Muscle of leg (tissue), 11 donors: ENCODE data around the gene BTD. TPM values are rescaled to one million over a fixed set of nuclear protein-coding genes. Genes with fewer than 3 reads are reported as not detected.

Experiments used
- DNase-seq: peaks from one replicate; pipeline ENCODE4 v3.0.0; 2013
- H3K27ac ChIP-seq: one replicate; pipeline ENCODE4 v1.5.1; 2013; ENCODE audit warnings: mild to moderate bottlenecking, low read length, control low read depth
- H3K27me3 ChIP-seq: one replicate; pipeline ENCODE4 v1.6.1; 2013; ENCODE audit warnings: low read length; ENCODE audit not compliant: control insufficient read depth, insufficient read depth
- H3K36me3 ChIP-seq: one replicate; pipeline ENCODE4 v1.6.1; 2013; ENCODE audit warnings: low read length; ENCODE audit not compliant: control insufficient read depth, insufficient read depth
- H3K4me1 ChIP-seq: one replicate; pipeline ENCODE4 v1.6.1; 2013; ENCODE audit warnings: low read length; ENCODE audit not compliant: control insufficient read depth, insufficient read depth
- H3K4me3 ChIP-seq: one replicate; pipeline ENCODE4 v1.5.1; 2013; ENCODE audit warnings: low read length, control low read depth
- H3K9me3 ChIP-seq: replicated peaks from 2 replicates; pipeline ENCODE4 v1.6.1; 2013; ENCODE audit warnings: low read depth, low read length; ENCODE audit not compliant: control insufficient read depth
- WGBS: methylation state at CpG from one replicate; pipeline ENCODE4 v1.1.5; 2013; ENCODE audit warnings: missing lambda C conversion rate; ENCODE audit not compliant: insufficient coverage; 5-methylcytosine and 5-hydroxymethylcytosine counted together
- polyA plus RNA-seq, 8 donors: library from polyadenylated mRNA; unstranded; fragments of 120-200 nt; gene quantifications; one replicate each; pipeline versions ENCODE4 v1.2.1 to v1.2.3, GENCODE V29; 2013; ENCODE audit warnings: inconsistent platforms in 1 of 8, low replicate concordance in 1 of 8; ENCODE audit not compliant: insufficient read length in 8 of 8, insufficient read depth in 1 of 8
- total RNA-seq: library from RNA; stranded (reverse); fragments of 120-200 nt; gene quantifications from one replicate; pipeline ENCODE4 v1.2.4, GENCODE V29; 2013

BTD gene
- total and polyA plus RNA-seq, 9 donors: 10.5 to 13.9 (median 11.4) TPM

DNA sequence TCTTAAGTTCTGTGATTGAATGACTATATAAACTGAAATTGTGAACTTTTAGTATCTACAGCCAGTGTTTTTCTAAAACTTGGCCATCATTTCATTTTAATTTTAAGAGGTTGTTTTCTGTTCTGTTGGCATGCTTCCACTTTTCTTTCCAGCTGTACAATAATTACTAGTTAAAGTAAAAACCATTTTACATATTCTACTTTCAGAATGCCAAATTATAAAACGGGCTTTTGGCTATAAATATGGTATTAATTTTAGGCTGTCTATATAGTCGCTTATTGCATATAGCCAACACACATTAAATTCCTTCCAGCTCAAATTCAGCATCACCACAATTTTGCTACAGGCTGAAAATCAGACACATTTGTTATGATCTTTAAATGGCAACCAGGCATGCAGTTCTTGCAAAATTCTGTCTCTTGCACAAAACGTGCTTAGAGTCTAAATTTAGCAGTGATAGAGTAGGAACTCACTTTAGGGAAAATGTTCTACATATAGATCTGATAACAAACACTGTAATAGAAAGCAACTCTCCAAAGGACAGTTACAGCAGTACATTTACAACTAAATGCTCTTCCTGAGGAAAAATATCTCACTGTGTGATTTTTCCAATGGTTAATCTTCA is 81.1 kb downstream of the BTD start:
- no peaks in the 10 kb centered on the region for H3K27me3 ChIP-seq
- no peak overlapping the region for H3K4me3 ChIP-seq
- no peaks in the 10 kb centered on the region for H3K4me1 ChIP-seq
- H3K27ac ChIP-seq: no peak overlapping the region
- H3K36me3 ChIP-seq: peaks cover 19% of the 10 kb centered on the region
- no peaks in the 10 kb centered on the region for H3K9me3 ChIP-seq
- peak; percentile 71 for DNase-seq
- no CpG with 5 or more reads among the region's 3 CpGs for WGBS

DNA sequence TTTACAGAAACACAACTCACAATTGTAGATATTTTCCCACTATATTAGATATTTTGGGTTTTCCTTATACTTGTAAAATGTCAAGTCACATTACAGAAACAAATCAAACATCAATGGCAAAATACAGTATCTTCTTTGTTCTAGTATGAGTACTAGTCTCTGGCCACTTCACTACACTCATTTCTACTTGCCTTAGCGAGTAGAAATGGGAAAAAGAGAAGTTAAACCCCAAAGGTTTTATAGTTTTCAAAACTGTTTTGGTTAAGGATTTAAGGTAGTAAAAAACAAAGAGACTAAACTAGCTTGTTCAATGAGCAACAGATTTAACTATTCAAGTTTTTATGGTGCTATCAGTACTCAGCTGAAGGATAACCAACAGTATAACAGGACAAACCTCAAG is 81.7 kb downstream of the BTD start:
- Histone ChIP-seq H3K9me3 (no peaks in the 10 kb centered on the region), H3K27me3 (no peaks in the 10 kb centered on the region), H3K4me1 (no peaks in the 10 kb centered on the region), H3K36me3 (peaks cover 22% of the 10 kb centered on the region), H3K4me3 (no peak overlapping the region), H3K27ac (peak overlapping the region; percentile 60)
- DNase-seq: no peak
- no CpG with 5 or more reads among the region's 1 CpG for whole genome bisulfite sequencing

DNA sequence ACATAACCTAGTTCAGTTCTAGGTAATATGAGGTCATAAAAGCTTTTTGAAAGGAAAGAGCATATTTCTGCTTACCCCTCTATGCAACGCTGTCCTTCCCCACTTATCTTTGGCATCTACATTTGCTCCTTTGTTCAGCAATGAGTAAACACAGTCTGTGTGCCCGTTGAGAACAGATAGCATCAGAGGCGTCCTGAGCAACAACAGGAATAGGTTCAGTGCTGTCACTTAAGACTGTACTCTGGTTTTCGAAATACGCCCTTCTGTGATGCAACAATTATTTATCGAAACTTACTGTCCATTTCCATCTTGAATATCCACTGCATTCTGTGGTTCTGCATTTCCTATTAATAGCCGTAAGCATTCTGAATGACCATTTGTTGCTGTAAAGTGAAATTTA is 84.4 kb downstream of the BTD start:
- Histone ChIP-seq H3K9me3 (no peaks in the 10 kb centered on the region), H3K36me3 (peaks cover 26% of the 10 kb centered on the region), H3K27me3 (no peaks in the 10 kb centered on the region), H3K4me1 (no peaks in the 10 kb centered on the region), H3K4me3 (no peak overlapping the region), H3K27ac (no peak overlapping the region)
- DNase-seq: no peak
- WGBS: 80% methylated on average over 3 of the region's 7 CpGs

DNA sequence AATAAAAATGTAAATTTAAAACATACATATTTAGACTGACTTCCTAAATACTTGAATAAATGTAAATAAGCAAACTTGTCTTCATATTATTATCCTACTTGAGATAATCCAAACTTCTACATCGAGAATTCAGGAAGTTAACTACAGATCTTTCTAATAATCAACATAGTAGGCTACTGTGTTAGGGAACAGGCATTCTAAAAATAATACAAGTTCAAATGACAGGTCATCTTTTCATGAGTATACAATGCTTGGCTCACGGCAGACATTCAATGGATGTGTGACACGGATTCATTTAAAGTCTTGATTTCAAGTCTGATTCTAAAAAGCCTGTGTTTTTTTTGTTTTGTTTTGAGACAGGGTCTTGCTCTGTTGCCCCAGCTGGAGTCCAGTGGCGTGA is 88.7 kb downstream of the BTD start:
- Histone ChIP-seq H3K27me3 (no peaks in the 10 kb centered on the region), H3K4me1 (no peaks in the 10 kb centered on the region), H3K36me3 (peaks cover 30% of the 10 kb centered on the region), H3K4me3 (no peak overlapping the region), H3K27ac (no peak overlapping the region), H3K9me3 (no peaks in the 10 kb centered on the region)
- WGBS: 100% methylated on average over 1 of the region's 4 CpGs
- DNase-seq: no peak

DNA sequence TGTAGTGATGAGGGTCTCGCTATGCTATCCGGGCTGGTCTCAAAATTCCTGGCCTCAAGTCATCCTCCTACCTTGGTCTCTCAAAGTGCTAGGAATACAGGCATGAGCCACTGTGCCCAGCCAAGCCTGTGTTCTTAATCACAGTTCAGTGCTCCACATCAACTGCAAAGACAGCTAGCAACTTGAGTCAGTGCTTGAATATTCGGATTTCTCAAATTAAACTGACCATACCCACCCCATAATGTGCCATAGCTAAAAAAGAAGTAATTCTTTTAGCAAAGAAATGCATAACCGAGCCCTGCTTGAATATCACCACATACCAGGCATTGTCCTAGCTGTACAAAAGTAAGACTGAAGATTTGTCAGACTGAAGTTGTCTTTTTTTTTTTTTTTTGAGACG is 89.2 kb downstream of the BTD start:
- no CpG with 5 or more reads among the region's 5 CpGs for WGBS
- Histone ChIP-seq H3K27me3 (no peaks in the 10 kb centered on the region), H3K9me3 (no peaks in the 10 kb centered on the region), H3K36me3 (peaks cover 30% of the 10 kb centered on the region), H3K4me1 (no peaks in the 10 kb centered on the region), H3K27ac (no peak overlapping the region), H3K4me3 (no peak overlapping the region)
- DNase-seq: no peak

DNA sequence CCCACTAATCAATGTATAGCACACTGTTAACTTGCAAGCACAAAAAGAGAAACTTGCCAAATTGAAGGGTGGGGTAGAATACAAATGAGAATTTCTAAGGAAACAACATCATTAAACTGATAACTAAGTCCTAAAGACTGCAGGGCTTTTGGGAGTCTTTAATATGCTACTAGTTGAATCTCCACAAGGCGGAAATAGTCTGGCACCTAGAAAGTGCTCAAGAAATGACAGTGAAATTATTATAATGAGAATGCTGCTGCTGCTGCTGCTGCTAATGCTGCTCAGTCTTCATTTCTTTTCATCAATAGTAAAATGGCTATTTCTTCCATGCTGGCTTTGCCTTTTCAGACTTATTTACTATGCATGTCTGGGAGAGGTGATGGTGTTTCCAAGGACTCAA is 91.8 kb downstream of the BTD start:
- H3K36me3 ChIP-seq: peaks cover 20% of the 10 kb centered on the region

DNA sequence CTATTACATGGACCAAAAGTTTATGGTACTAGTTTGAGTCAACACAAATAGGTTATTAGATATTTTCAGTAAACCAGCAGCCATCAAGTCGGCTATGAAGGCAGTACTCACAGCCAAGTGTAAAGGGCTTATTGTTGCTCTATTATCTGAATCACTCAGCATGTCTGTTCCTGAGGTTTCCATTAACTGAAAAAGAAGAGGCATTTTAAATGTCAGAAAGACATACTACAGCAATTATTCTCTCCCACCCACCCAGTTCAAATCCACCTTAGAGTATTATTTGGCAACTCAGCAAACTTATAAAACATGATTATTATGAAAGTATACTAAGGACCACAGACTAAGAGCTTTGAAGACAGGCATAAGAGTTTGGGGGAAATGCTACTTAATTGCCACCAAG is 93.1 kb downstream of the BTD start:
- DNase-seq: no peak
- H3K27ac ChIP-seq: no peak overlapping the region
- H3K27me3 ChIP-seq: no peaks in the 10 kb centered on the region
- H3K4me1 ChIP-seq: no peaks in the 10 kb centered on the region
- H3K36me3 ChIP-seq: peaks cover 15% of the 10 kb centered on the region
- no CpG with 5 or more reads among the region's 1 CpG for WGBS
- no peaks in the 10 kb centered on the region for H3K9me3 ChIP-seq
- no peak overlapping the region for H3K4me3 ChIP-seq

More for the DNA sequence above, 91.8 kb downstream of the BTD start:
- no peaks in the 10 kb centered on the region for H3K4me1 ChIP-seq
- no peaks in the 10 kb centered on the region for H3K9me3 ChIP-seq
- no peaks in the 10 kb centered on the region for H3K27me3 ChIP-seq
- WGBS: no CpG with 5 or more reads among the region's 1 CpG
- H3K27ac ChIP-seq: no peak overlapping the region
- no peak for DNase-seq
- no peak overlapping the region for H3K4me3 ChIP-seq

Other genes starting within 250 kb of the BTD start
- 26.6 TPM for gene METTL6, start 174.2 kb upstream of the BTD start, total RNA-seq
- gene METTL6, start 174.2 kb upstream of the BTD start, polyA plus RNA-seq: 10 to 100 TPM; 12.8 to 17.3 (median 14.6) TPM
- 7.2 TPM for gene EAF1, start 174.1 kb upstream of the BTD start, total RNA-seq
- 10 to 100 TPM; 10.4 to 17.4 (median 14.9) TPM for gene EAF1, start 174.1 kb upstream of the BTD start, polyA plus RNA-seq
- 15.9 TPM for gene COLQ, start 80.0 kb upstream of the BTD start, total RNA-seq
- gene COLQ, start 80.0 kb upstream of the BTD start, polyA plus RNA-seq: 10 to 100 TPM; 23.8 to 42.8 (median 34.5) TPM
- gene HACL1, start 176 bp upstream of the BTD start, total RNA-seq: 11.0 TPM
- gene HACL1, start 176 bp upstream of the BTD start, polyA plus RNA-seq: 1 to 10 TPM; 6.6 to 9.6 (median 8.2) TPM
- gene ANKRD28, start 196.2 kb downstream of the BTD start, total RNA-seq: 32.1 TPM
- 10 to 100 TPM; 19.9 to 29.2 (median 24.5) TPM for gene ANKRD28, start 196.2 kb downstream of the BTD start, polyA plus RNA-seq